Glomerular visceral epithelial cell (primary cell): ENCODE data around the gene OR51A7.
"Not testable (repeated sequence)": the region's sequence is repeated elsewhere in the genome, so short reads cannot be mapped to it uniquely, and the experiment has no call there.

Experiments used
- DNase-seq: peaks from one replicate; pipeline ENCODE4 v3.0.0-alpha.2; 2016; ENCODE audit errors: extremely low spot score

OR51A7 gene, protein sequence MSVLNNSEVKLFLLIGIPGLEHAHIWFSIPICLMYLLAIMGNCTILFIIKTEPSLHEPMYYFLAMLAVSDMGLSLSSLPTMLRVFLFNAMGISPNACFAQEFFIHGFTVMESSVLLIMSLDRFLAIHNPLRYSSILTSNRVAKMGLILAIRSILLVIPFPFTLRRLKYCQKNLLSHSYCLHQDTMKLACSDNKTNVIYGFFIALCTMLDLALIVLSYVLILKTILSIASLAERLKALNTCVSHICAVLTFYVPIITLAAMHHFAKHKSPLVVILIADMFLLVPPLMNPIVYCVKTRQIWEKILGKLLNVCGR

GRCh38 chr11:4903484-4903883 lies at the start of gene OR51A7:
Gene OR51A7 (plus strand): TSS chr11:4903783. CDS start chr11:4907370, 3,587 bp downstream.
- DNase-seq: no peak

DNA sequence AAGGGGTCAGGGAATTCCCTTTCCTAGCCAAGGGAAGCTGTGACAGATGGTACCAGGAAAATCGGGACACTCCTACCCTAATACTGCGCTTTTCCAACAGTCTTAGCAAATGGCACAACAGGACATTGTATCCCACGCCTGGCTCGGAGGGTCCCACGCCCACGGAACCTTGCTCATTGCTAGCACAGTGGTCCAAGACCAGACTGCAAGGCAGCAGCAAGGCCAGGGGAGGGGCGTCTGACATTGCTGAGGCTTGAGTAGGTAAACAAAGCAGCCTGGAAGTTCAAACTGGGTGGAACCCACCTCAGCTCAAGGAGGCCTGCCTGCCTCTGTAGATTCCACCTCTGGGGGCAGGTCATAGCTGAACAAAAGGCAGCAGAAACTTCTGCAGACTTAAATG lies 49.3 kb upstream of the OR51A7 start:
- DNase-seq: not testable (repeated sequence)

DNA sequence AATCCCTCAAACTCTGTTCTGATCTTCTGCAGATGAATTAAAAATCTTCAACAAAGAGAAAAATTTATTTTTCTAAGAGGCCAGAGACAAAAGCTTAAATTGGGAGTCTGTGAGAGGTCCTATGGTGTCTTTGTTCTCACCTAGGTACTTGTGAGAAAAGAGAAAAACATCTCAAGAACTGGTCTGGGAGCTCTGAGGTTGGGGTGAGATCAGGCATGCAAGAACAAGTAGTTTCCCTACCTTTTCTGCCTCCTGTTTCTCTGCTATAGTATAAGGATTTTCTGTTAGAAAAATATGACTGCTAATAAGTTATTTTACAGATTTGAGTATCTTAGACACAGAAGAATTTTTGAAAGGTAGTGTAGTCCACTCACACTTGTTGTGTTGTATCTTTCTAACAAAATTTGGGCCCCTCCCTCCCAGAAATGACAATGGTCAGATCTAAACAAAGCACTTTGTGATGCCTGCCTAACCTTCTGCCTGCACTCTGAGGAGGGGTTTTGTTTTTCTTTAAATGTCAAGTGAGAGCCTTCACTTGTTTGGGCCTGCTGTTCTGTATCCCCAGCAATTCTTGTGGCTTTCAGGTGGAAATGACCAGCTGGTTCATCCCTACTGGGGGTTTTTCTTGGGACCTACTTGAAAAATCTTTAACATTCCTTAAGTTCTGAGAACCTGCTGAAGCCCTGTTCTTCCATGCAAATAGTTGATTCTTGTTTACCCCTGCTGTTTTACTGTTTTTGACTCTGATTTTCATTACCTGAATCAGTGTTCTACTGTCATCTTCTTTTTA lies 40.9 kb upstream of the OR51A7 start:
- no peak for DNase-seq

DNA sequence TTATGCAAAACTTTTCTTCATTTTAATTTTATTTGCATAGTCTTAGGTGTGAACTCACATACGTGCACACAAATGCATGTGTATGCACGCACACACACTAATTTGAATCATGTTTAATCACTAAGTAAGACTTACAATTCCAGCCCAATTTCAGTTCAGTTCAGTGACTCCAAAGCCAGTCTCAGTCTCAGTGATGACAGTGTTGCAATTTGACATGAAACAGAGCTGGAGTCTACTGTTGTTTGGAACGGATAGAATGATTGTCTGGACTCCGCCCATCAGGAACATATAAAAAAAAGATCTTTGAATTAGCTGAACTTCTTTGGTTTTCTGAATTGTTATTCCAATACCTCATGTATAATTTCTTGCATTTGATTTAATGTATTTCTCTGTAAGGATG lies 39.7 kb upstream of the OR51A7 start:
- no peak for DNase-seq

DNA sequence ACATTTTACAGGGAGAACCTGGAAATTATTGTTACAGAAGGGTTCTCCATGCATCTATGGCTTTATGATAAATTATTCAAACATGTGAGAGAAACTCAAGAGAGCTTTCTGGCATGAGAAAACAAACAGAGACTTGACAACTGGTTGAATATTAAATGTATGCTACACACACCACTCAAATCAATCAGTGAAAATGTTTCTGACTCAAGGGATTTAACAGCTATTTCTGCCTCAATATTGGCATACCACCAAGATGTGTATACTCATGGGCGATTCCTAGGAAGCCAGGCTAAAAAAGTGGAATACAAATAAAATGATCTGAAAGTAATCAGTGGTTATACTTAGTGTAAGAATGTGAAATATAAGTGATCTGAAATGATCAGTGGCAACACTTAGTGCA lies 37.7 kb upstream of the OR51A7 start:
- DNase-seq: no peak

- no peak for DNase-seq
Measured at GRCh38 chr11:4881188-4881587, 22.4 kb upstream of the OR51A7 start.

- DNase-seq: no peak
Measured at GRCh38 chr11:4881860-4882500, 21.6 kb upstream of the OR51A7 start, which contains the start of gene OR51T1. Gene OR51T1 (plus strand): TSS chr11:4881900. CDS start chr11:4881900, 0 bp downstream.

DNA sequence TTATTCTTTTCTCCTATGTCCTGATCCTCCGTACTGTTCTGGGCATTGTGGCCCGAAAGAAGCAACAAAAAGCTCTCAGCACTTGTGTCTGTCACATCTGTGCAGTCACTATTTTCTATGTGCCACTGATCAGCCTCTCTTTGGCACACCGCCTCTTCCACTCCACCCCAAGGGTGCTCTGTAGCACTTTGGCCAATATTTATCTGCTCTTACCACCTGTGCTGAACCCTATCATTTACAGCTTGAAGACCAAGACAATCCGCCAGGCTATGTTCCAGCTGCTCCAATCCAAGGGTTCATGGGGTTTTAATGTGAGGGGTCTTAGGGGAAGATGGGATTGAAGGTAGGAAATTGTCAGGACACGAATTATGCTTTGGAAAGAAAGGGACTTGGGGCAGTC lies 21.0 kb upstream of the OR51A7 start:
- no peak for DNase-seq

DNA sequence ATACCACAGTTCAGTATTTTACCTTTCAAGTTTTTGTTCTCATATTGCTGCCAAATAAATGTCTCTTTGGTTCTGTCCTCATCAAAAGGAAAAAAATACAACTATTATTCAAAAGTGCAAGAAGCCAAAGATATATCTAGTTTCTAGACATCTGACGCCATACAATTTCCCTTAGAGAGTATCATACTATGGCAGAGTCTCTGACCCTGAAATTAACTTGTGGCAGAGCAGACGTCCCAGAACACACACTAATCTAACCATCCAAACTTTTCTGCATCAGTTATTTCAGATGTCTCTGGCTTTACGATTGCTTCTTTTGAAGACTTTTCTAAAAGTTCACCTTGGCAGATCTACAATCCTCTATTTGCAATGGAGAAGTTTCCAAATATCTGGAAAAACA lies 19.2 kb upstream of the OR51A7 start:
- DNase-seq: no peak

DNA sequence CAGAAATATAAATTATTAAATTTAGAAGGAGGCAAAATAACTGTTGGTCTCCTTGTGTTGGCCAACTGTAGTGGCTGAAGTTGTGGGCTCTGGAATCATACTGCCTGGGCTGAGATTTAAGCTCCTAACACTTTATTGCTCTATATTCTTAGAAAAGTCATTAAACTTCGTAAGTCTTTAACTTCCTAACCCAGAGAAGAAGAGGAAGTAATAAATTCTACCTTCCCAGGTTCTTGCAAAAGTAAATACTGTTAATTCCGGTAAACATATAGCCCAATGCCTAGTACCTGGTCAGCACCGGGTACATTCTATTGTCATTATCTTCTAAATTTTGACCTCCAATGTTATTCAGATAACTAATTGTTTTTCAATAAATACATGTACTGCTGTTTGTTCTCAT lies 17.4 kb upstream of the OR51A7 start:
- DNase-seq: no peak

DNA sequence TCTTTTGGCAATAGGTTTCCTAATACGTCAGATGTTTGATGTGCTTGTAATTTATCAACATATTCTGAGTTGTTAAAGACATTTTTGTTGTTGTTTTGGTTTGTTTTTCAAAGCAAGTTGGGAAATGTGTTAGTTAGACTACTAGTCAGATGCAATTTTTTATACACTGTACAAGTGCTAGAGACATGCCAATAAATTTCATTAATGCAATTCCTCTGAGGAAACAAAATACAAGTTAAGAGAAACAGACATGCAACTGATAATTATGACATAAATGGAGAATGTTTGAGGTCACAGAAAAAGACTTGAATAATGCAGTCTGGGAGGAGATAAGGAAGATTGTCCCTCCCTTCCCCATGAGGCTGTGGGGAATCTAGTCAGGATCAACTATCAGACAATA lies 16.0 kb upstream of the OR51A7 start:
- DNase-seq: no peak

DNA sequence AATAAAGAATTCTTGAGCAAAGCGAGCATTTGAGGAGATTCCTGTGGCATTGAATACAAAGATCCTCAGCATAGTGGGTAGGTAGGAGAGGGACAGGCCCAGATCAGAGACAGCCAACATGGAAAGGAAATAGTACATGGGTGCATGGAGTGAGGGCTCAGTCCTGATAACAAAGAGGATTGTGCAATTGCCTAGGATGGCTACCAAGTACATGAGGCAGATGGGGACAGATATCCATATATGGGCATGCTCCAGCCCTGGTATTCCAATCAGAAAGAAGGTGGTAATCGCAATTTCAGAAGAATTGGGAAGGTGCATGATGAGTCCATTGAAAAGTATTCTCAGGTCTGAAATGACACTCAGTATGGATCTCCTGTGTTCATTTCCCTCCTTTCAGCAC lies 13.3 kb upstream of the OR51A7 start:
- no peak for DNase-seq

- DNase-seq: peak; percentile 26
Measured at GRCh38 chr11:4891996-4892640, 11.5 kb upstream of the OR51A7 start.

DNA sequence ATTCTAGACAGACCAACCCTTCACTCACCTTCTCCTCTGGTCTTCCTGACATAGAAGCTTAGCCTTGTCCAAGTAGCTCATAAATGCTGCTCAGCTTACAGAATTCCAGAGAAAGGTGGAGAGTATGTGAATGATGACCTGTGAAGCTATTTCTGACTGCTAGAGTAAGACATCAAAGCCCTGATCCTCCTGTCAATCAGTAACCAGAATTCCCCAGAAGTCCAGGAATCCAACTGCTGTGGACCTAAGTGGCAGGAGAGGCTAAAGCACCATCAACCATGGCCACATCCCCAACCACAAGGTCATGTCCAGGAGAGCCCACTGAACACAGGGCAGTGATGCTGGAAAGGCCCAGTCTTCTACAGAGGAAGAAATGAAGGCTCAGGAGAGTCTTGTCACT lies 13.0 kb downstream of the OR51A7 start:
- DNase-seq: no peak

- DNase-seq: no peak
Measured at GRCh38 chr11:4919250-4919649, 15.7 kb downstream of the OR51A7 start, which contains the start of gene OR51G2. Gene OR51G2 (minus strand): TSS chr11:4919350. CDS start chr11:4915663, 3,687 bp downstream.

GRCh38 chr11:4921796-4922195 lies 18.2 kb downstream of the OR51A7 start:
- no peak for DNase-seq

DNA sequence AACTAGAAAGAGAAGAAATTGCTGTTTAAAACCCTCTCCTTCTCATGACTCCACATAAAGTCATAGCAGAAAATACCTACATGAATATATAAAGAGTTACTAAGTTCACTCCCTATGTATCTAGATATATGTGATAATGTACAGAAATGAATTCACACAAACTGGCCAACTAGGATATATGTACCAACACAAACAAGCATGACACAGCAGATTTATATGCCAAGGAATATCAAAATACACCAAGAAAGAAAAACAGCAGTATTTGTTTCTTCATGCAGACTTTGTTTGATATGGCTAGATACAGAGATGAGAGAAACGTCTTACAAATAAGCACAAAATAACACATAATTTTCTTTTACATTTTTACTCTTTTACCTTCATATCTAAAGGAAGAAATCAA lies 18.7 kb downstream of the OR51A7 start:
- no peak for DNase-seq

DNA sequence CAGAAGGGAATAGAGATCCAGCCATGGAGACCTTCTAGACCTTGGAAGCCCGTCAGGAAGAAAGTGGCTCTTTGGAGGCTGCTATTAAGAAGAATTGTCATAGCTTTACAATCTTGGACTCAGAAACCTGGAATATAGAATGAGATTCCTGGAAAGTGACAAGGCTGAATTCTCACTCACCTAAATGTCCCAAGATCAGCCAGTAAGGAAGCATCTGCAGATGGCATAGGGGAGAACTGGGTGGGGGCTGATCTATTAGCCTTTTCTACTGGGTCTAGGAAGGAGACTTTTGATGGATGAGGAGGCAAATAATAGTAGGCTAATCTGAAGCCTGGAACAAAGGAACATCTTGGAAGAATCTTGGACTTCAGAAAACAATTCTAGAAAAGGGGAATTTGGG lies 20.7 kb downstream of the OR51A7 start, which contains the start of gene OR51G1:
TSS of gene OR51G1 (minus strand) at position 101 of the 400 bp plus-strand sequence. CDS start at position 101, 0 bp downstream.
- DNase-seq: no peak

DNA sequence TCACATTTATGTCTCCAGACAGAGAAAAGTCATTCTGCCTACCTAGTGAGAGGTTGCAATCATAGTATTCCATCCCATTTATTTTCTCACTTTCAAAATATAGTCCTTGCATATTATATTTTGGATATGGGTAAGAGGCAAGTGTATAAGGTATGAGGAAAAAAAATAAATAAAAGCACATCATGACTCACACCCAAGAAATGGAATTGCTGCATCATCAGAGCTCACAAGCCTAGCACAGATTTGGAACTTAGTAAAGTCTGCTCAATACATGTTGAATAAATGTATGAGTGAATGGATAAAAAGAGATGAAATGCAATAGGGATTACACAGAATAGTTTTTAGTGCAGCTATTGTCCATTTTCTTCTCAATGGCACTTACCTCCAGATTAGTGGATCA lies 23.0 kb downstream of the OR51A7 start:
- no peak for DNase-seq

DNA sequence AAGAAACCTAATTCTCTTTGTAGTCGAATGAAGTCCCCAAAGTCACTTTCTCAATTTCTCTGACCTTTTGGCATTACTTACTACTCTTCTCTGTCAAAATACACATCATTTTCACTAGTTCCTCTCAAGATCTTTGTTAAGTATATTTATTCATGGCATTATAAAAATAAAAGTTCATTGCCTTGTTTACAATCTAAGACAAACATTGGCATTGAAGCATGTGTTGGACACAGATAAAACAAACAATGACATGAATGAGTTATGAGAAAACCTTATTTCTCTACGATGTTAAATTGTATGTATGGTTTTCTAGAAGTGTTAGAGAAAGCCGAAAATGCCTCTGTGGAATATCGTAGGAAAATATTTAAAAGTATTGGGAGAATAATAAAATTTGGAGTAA lies 29.2 kb downstream of the OR51A7 start:
- DNase-seq: no peak

DNA sequence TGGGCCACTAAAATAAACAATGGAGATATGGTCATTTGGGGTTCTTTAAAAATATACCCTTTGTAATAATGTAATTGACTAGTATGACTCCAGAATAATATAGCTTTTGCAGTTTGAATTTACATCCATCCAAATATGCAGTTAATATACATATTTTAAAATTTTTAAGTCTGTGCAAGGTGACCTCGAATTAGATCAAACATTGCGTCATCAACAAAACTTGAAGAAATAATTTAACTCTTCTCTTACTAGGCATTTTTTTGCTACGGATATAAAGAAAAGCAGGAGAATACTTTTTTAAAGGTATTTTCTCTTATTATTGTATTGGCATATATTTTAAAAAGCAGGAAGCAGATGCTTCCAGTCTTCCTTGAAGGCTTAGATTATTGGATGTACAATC lies 33.2 kb downstream of the OR51A7 start:
- no peak for DNase-seq

- no peak for DNase-seq
Measured at GRCh38 chr11:4947505-4947904, 43.9 kb downstream of the OR51A7 start, which contains the start of gene OR51A4. Gene OR51A4 (minus strand): TSS chr11:4947605. CDS start chr11:4947100, 505 bp downstream.
